K562 (cell line): ENCODE measurements around the gene IZUMO4. TPM values are rescaled to one million over a fixed set of nuclear protein-coding genes. Genes with fewer than 3 reads are reported as not detected.
A peak's percentile ranks its signal among the peaks of the same experiment; 100 is the strongest.

ENCODE experiments used
- COPS2 ChIP-seq: fragments of 450-650 bp; conservative IDR thresholded peaks from 2 replicates; pipeline ENCODE4 v1.6.1; 2016; ENCODE audit warnings: mild to moderate bottlenecking, moderate library complexity
- EWSR1 ChIP-seq: fragments of 450-650 bp; IDR thresholded peaks from 2 replicates; pipeline ENCODE4 v1.6.1; 2018; ENCODE audit warnings: borderline replicate concordance, mild to moderate bottlenecking, low read depth, moderate library complexity; ENCODE audit not compliant: partially characterized antibody
- GABPA ChIP-seq: fragments of 200-800 bp; sonication (Bioruptor generic); conservative IDR thresholded peaks from 2 replicates; pipeline ENCODE4 v1.6.1; 2016; ENCODE audit warnings: low read depth, missing genetic modification characterization, missing compliant biosample characterization
- HNRNPL ChIP-seq: fragments of 200-400 bp; formaldehyde crosslinking; IDR thresholded peaks from 2 replicates; pipeline ENCODE4 v1.6.1; 2017; ENCODE audit warnings: low read depth, mild to moderate bottlenecking, low read length
- MAFK ChIP-seq: IDR thresholded peaks from 2 replicates; pipeline ENCODE4 v1.6.1; 2011; ENCODE audit warnings: low read length, improper control_type of control experiment
- PCBP2 ChIP-seq: fragments of 200-400 bp; formaldehyde crosslinking; IDR thresholded peaks from 2 replicates; pipeline ENCODE4 v1.6.1; 2018; ENCODE audit warnings: low read length, low read depth, mild to moderate bottlenecking, moderate library complexity; ENCODE audit not compliant: poor library complexity, severe bottlenecking
- POLR2A ChIP-seq: fragments of 450-650 bp; conservative IDR thresholded peaks from 2 replicates; pipeline ENCODE4 v1.6.1; 2016
- RBM39 ChIP-seq: fragments of 200-400 bp; formaldehyde crosslinking; optimal IDR thresholded peaks from 2 replicates; pipeline ENCODE3; 2018; ENCODE audit warnings: low read depth, low read length
- RHOXF2B ChIP-seq: fragments of 250-450 bp; sonication (Bioruptor Pico); conservative IDR thresholded peaks from 2 replicates; pipeline ENCODE4 v1.5.1; 2021
- TARDBP ChIP-seq: fragments of 450-650 bp; IDR thresholded peaks from 2 replicates; pipeline ENCODE4 v1.6.1; 2016
- TSC22D4 ChIP-seq: fragments of 450-650 bp; IDR thresholded peaks from 2 replicates; pipeline ENCODE4 v1.6.1; 2016; ENCODE audit warnings: missing genetic modification characterization, missing biosample characterization, control low read depth
- WHSC1 ChIP-seq: IDR thresholded peaks from one replicate; pipeline ENCODE4 v1.6.1; 2012; ENCODE audit warnings: low read length, control low read depth, inconsistent platforms
- ZNF444 ChIP-seq: fragments of 250-450 bp; sonication (Bioruptor Pico); IDR thresholded peaks from 2 replicates; pipeline ENCODE4 v1.4.0; 2020; ENCODE audit warnings: mild to moderate bottlenecking, moderate library complexity
- polyA plus RNA-seq, 8 experiments: library from polyadenylated mRNA; depleted of rRNA in 4 of 8; stranded (reverse) in 5 of 8; unstranded in 3 of 8; fragments of >200 nt; fragmentation: Nextera tagmentation in 2 of 8; fragmentation: Illumina TruSeq in 1 of 8; extraction: Ambion mirVana in 2 of 8; extraction: Trizol in 1 of 8; gene quantifications; 2 replicates each; pipeline versions ENCODE4 v1.2.1 to v1.2.3, GENCODE V29; 2011 to 2014; ENCODE audit warnings: inconsistent platforms in 1 of 8, missing spikeins in 1 of 8
- total RNA-seq, 7 experiments: library from RNA; depleted of rRNA in 6 of 7; stranded (reverse); fragments of >200 nt in 6 of 7; fragmentation: Illumina TruSeq in 2 of 7; extraction: Trizol in 2 of 7; gene quantifications; 2 replicates each; pipeline versions ENCODE4 v1.2.1 to v1.2.3, GENCODE V29; 2011 to 2021; ENCODE audit warnings: low replicate concordance in 1 of 7
- TF ChIP-seq, protein P1 (sequence below): fragments of 450-650 bp; IDR thresholded peaks from 2 replicates; pipeline ENCODE4 v1.6.1; 2018; ENCODE audit warnings: mild to moderate bottlenecking, low read depth; ENCODE audit not compliant: partially characterized antibody
- TF ChIP-seq, protein P2 (sequence below): fragments of 200-400 bp; formaldehyde crosslinking; IDR thresholded peaks from 2 replicates; pipeline ENCODE4 v1.6.1; 2017; ENCODE audit warnings: mild to moderate bottlenecking, low read depth, low read length, moderate library complexity
- TF ChIP-seq, protein P3 (sequence below): fragments of 250-450 bp; sonication (Bioruptor Pico); IDR thresholded peaks from 2 replicates; pipeline ENCODE4 v1.4.0; 2020
- TF ChIP-seq, protein P4 (sequence below): sonication (generic); IDR thresholded peaks from 2 replicates; pipeline ENCODE4 v1.6.1; 2016
- TF ChIP-seq, protein P5 (sequence below): sonication (generic); formaldehyde crosslinking; IDR thresholded peaks from 2 replicates; pipeline ENCODE4 v1.8.1; 2023; ENCODE audit warnings: mild to moderate bottlenecking, missing genetic modification reagents
- TF ChIP-seq, protein P6 (sequence below): sonication (generic); formaldehyde crosslinking; IDR thresholded peaks from 2 replicates; pipeline ENCODE4 v1.8.1; 2022; ENCODE audit warnings: missing genetic modification reagents

IZUMO4 gene
- total and polyA plus RNA-seq, 9 of the 15 experiments (the other 6 are each of a cell fraction or from before 2014, with no cell fraction given), result 0.07 to 3.9 (median 1.2) TPM

DNA sequence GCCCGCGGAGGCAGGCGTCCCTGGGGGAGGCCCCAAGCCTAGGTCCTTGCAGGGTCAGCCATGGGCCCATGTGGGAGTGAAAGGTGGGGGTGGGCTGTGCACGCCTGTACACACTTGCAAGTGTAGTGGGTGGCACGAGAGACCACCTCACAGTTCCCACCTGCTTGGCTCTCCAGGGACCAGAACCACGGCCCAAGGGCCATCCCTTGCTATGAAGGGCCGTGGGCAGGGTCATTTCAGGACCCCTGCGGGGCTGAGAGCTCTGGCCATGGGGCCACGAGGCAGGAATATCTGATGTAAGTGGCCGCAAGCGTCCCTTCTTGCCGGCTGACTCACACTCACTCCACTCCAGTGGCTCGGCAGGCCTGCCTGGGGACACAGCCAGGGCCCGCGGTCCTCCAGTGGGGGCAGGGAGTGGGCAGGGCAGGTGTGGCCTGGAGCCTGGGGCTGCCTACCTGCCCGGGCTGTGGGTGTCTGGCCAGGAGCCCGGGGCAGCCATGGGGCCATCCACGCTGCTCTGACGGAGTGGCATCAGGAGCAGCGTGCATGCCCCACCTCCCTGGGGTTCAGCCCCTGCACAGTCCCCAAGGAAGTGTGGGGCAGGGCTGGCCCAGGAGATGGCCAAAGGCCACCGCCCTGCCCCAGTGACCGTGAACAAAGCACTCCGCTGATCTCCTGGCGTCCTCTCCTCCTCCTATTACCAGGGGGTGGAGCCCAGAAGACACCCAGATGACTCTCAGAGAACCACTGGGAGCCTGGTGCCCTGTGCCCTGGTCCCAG is 37.1 kb upstream of the IZUMO4 start (continued):
- TF ChIP-seq MAFK (no peak), GABPA (peak; percentile 46; the same call in 1 of the 2 replicates), RBM39 (no peak), ZNF444 (CRISPR knock-in tag) (no peak), HNRNPL (peak; percentile 82), EWSR1 (no peak), TSC22D4 (tag) (no peak), PCBP2 (no peak), WHSC1 (no peak), RHOXF2B (CRISPR knock-in tag) (no peak), COPS2 (no peak), POLR2A (peak; percentile 77), TARDBP (peak; percentile 56)
- TF ChIP-seq, protein P1, sequence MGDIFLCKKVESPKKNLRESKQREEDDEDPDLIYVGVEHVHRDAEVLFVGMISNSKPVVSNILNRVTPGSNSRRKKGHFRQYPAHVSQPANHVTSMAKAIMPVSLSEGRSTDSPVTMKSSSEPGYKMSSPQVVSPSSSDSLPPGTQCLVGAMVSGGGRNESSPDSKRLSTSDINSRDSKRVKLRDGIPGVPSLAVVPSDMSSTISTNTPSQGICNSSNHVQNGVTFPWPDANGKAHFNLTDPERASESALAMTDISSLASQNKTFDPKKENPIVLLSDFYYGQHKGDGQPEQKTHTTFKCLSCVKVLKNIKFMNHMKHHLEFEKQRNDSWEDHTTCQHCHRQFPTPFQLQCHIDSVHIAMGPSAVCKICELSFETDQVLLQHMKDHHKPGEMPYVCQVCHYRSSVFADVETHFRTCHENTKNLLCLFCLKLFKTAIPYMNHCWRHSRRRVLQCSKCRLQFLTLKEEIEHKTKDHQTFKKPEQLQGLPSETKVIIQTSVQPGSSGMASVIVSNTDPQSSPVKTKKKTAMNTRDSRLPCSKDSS, result no peak
- TF ChIP-seq, protein P2, sequence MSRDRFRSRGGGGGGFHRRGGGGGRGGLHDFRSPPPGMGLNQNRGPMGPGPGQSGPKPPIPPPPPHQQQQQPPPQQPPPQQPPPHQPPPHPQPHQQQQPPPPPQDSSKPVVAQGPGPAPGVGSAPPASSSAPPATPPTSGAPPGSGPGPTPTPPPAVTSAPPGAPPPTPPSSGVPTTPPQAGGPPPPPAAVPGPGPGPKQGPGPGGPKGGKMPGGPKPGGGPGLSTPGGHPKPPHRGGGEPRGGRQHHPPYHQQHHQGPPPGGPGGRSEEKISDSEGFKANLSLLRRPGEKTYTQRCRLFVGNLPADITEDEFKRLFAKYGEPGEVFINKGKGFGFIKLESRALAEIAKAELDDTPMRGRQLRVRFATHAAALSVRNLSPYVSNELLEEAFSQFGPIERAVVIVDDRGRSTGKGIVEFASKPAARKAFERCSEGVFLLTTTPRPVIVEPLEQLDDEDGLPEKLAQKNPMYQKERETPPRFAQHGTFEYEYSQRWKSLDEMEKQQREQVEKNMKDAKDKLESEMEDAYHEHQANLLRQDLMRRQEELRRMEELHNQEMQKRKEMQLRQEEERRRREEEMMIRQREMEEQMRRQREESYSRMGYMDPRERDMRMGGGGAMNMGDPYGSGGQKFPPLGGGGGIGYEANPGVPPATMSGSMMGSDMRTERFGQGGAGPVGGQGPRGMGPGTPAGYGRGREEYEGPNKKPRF, result no peak
- TF ChIP-seq, protein P3, sequence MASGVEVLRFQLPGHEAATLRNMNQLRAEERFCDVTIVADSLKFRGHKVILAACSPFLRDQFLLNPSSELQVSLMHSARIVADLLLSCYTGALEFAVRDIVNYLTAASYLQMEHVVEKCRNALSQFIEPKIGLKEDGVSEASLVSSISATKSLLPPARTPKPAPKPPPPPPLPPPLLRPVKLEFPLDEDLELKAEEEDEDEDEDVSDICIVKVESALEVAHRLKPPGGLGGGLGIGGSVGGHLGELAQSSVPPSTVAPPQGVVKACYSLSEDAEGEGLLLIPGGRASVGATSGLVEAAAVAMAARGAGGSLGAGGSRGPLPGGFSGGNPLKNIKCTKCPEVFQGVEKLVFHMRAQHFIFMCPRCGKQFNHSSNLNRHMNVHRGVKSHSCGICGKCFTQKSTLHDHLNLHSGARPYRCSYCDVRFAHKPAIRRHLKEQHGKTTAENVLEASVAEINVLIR, result no peak; the same call in none of the 2 replicates
- TF ChIP-seq, protein P4, sequence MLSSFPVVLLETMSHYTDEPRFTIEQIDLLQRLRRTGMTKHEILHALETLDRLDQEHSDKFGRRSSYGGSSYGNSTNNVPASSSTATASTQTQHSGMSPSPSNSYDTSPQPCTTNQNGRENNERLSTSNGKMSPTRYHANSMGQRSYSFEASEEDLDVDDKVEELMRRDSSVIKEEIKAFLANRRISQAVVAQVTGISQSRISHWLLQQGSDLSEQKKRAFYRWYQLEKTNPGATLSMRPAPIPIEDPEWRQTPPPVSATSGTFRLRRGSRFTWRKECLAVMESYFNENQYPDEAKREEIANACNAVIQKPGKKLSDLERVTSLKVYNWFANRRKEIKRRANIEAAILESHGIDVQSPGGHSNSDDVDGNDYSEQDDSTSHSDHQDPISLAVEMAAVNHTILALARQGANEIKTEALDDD, result no peak
- TF ChIP-seq, protein P5, sequence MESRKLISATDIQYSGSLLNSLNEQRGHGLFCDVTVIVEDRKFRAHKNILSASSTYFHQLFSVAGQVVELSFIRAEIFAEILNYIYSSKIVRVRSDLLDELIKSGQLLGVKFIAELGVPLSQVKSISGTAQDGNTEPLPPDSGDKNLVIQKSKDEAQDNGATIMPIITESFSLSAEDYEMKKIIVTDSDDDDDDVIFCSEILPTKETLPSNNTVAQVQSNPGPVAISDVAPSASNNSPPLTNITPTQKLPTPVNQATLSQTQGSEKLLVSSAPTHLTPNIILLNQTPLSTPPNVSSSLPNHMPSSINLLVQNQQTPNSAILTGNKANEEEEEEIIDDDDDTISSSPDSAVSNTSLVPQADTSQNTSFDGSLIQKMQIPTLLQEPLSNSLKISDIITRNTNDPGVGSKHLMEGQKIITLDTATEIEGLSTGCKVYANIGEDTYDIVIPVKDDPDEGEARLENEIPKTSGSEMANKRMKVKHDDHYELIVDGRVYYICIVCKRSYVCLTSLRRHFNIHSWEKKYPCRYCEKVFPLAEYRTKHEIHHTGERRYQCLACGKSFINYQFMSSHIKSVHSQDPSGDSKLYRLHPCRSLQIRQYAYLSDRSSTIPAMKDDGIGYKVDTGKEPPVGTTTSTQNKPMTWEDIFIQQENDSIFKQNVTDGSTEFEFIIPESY (CRISPR knock-in tag), result peak; percentile 54; the same call in 1 of the 2 replicates
- TF ChIP-seq, protein P6, sequence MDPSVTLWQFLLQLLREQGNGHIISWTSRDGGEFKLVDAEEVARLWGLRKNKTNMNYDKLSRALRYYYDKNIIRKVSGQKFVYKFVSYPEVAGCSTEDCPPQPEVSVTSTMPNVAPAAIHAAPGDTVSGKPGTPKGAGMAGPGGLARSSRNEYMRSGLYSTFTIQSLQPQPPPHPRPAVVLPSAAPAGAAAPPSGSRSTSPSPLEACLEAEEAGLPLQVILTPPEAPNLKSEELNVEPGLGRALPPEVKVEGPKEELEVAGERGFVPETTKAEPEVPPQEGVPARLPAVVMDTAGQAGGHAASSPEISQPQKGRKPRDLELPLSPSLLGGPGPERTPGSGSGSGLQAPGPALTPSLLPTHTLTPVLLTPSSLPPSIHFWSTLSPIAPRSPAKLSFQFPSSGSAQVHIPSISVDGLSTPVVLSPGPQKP (CRISPR knock-in tag), result no peak
